DMS153 treated with DMSO at 0.1 percent for 48 hours (cell line): Measurements from ENCODE around the gene ZNF77.
"Not testable (repeated sequence)": the region's sequence is repeated elsewhere in the genome, so short reads cannot be mapped to it uniquely, and the experiment has no call there.

ENCODE experiments used
- DNase-seq: peaks from one replicate; lab custom pipeline; 2025; ENCODE audit not compliant: unreplicated experiment; lab: John Stamatoyannopoulos, UW

Gene ZNF77

GRCh38 chr19:2917275-2918184 is 27.2 kb downstream of the ZNF77 start:
- DNase-seq: no peak

DNA sequence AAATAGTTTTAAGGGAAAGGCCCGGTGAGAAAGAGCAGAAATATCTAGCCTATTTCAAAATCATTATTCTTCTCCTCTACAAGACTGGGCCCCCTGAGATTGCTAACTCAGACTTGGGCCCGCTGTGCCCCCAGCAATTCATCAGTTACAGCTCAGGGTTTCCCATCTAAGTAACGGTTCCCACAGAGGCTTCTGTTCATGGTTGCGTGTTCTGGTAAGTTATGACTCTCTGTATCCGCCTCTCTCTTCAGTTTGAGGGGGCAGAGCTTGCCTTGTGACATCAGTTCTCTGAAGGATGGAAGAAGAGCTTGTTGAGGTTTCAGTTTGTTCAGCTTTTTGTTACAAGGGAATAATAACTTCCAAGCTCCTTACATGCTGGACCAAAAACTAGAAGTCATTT is 32.5 kb downstream of the ZNF77 start:
- no peak for DNase-seq

GRCh38 chr19:2906631-2907195 is 38.1 kb downstream of the ZNF77 start:
- DNase-seq: no peak

- DNase-seq: no peak
Measured at GRCh38 chr19:2905918-2906519, 38.8 kb downstream of the ZNF77 start.

- DNase-seq: not testable (repeated sequence)
Measured at GRCh38 chr19:2903326-2903725, 41.4 kb downstream of the ZNF77 start.

GRCh38 chr19:2902590-2903218 is 42.1 kb downstream of the ZNF77 start:
- DNase-seq: no peak

GRCh38 chr19:2900296-2901252 is 44.2 kb downstream of the ZNF77 start, which contains the start of gene ZNF57:
Gene ZNF57, plus strand, starts transcription at chr19:2900928. Its CDS starts 118 bp downstream, at chr19:2901046.
- peak; percentile 95 for DNase-seq

- no peak for DNase-seq
Measured at GRCh38 chr19:2896694-2897093, 48.1 kb downstream of the ZNF77 start.

GRCh38 chr19:2890531-2890930 is 54.2 kb downstream of the ZNF77 start:
- not testable (repeated sequence) for DNase-seq

DNA sequence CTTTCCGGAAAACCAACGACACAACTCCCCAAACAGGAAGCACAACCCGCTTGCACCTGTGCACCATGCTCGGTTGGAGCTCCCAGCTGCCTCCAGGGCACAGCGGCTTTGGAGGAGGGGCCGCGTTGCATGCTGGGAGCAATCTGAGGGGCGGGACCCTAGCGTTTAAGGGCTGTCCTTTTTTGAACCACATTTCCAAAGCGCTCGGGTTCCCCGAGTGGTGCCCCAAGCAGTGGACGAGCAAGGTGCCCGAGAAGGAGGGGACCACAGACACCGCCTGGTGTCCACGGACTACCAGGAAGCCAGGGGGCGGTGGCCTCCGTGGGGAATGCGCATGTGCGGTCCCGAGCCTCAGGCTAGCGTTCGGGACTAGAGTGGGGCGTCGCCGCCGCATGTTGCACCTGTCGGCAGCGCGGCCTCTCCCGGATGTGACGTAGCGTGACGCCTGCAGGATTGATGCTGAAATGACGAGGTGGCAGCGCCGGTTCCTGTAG is 56.0 kb downstream of the ZNF77 start:
- no peak for DNase-seq

- peak; percentile 58 for DNase-seq
Measured at GRCh38 chr19:2887391-2887914, 57.3 kb downstream of the ZNF77 start.

- DNase-seq: no peak
Measured at GRCh38 chr19:2885736-2886135, 59.0 kb downstream of the ZNF77 start.

DNA sequence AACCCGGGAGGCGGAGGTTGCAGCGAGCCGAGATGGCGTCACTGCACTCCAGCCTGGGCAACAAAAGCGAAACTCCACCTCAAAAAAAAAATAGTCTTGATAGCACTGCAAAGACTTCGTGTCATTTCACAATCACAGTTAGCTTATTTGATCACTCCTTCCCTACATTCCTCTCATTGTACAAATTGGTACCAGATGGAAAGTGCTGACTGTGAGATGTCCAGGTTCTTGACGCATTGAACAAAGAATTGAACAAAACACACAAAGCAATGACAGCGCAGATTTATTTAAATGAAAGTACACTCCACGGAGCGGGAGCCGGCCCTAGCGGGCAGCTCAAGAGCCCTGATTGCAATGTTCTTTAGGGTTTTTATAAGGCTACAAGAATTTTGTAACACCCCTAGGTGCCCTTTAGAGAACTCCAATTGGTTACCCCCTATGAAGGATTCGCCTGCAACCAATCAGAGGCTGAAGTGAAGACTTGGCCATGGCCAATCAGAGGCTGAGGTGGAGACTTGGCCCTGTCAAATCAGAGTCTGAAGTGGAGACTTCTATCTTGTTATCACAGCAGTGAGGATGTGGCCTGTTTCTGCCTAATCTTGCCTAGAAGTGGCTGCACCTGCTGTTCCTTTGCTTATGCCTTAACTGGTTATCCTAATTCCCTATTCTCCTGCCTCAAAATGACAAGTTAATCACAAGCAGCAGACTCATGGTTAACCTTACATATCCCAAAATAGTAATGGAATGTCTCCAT is 60.9 kb downstream of the ZNF77 start:
- no peak for DNase-seq
